ENCODE measurements around the gene GTPBP1. TPM values are rescaled to one million over a fixed set of nuclear protein-coding genes. Genes with fewer than 3 reads are reported as not detected.
A peak's percentile ranks its signal among the peaks of the same experiment; 100 is the strongest.

Gene GTPBP1
- total RNA-seq, 4 donors from 2014 or later: 53.1 to 79.9 (median 72.7) TPM

- TF ChIP-seq CTCF (IDR thresholded peaks at IDR 0.05) (no peak), POLR2A (IDR thresholded peaks at IDR 0.05) (no peak)
- intact Hi-C loops (cut with DNase I; ENCODE audit: low total_unique reads): no loop called here
- no peak for DNase-seq (ENCODE audit: low spot score in 2 of 2)
- WGBS, 2 donors: 2 to 5% methylated on average over 6 of the region's 6 CpGs
- peak overlapping the region; percentile 70 for H3K4me3 ChIP-seq (ENCODE audit: low read depth, poor library complexity, severe bottlenecking)
These were observed 6.0 kb upstream of the GTPBP1 start for GRCh38 chr22:38699784-38700183.

- H3K4me3 ChIP-seq (ENCODE audit: low read depth, poor library complexity, severe bottlenecking): peak overlapping the region; percentile 70
- DNase-seq (ENCODE audit: low spot score in 2 of 2): peak in 1 of 2 donors; percentile 37
- TF ChIP-seq POLR2A (IDR thresholded peaks at IDR 0.05): no peak
- no peak for TF ChIP-seq CTCF (IDR thresholded peaks at IDR 0.05)
- intact Hi-C loops (cut with DNase I; ENCODE audit: low total_unique reads): no loop called here
- WGBS, 2 donors: 0 to 1% methylated on average over 24 to 35 of the region's 57 CpGs
These were observed 5.4 kb upstream of the GTPBP1 start for GRCh38 chr22:38700270-38700788.

GRCh38 chr22:38700789-38701628 lies 4.7 kb upstream of the GTPBP1 start, which contains the start of gene JOSD1:
TSS of gene JOSD1 (minus strand) at chr22:38700943. CDS start at chr22:38699987, 956 bp downstream.
- WGBS, 2 donors: 1% methylated on average over 27 to 39 of the region's 94 CpGs
- intact Hi-C loops (cut with DNase I; ENCODE audit: low total_unique reads): no loop called here

GRCh38 chr22:38704654-38705234 lies 1.0 kb upstream of the GTPBP1 start:
- TF ChIP-seq CTCF (IDR thresholded peaks at IDR 0.05): no peak
- no peak for TF ChIP-seq POLR2A (IDR thresholded peaks at IDR 0.05)
- WGBS, 2 donors: 6 to 13% methylated on average over 10 of the region's 10 CpGs
- DNase-seq (ENCODE audit: low spot score in 2 of 2): no peak
- no peak overlapping the region for H3K4me3 ChIP-seq (ENCODE audit: low read depth, poor library complexity, severe bottlenecking)
- intact Hi-C loops (cut with DNase I; ENCODE audit: low total_unique reads): no loop called here

More at GRCh38 chr22:38700789-38701628, 4.7 kb upstream of the GTPBP1 start, which contains the start of gene JOSD1:
- TF ChIP-seq CTCF (IDR thresholded peaks at IDR 0.05) (no peak), POLR2A (IDR thresholded peaks at IDR 0.05) (peak in 1 of 2 donors; percentile 71)
- H3K4me3 ChIP-seq (ENCODE audit: low read depth, poor library complexity, severe bottlenecking): peak within 1 kb of the TSS; percentile 70
- DNase-seq (ENCODE audit: low spot score in 2 of 2): peak; percentile 95 to 99

- 0% methylated on average over 23 to 43 of the region's 80 CpGs for WGBS, 2 donors
- peak overlapping the region; percentile 85 for H3K4me3 ChIP-seq (ENCODE audit: low read depth, poor library complexity, severe bottlenecking)
- intact Hi-C loops (cut with DNase I; ENCODE audit: low total_unique reads): no loop called here
- peak; percentile 32 to 91 for DNase-seq (ENCODE audit: low spot score in 2 of 2)
- TF ChIP-seq POLR2A (IDR thresholded peaks at IDR 0.05): no peak
- no peak for TF ChIP-seq CTCF (IDR thresholded peaks at IDR 0.05)
These were observed 557 bp downstream of the GTPBP1 start for GRCh38 chr22:38706101-38706900.

All from lower leg skin (tissue), 4 donors.